ENCODE data around the gene PLEK2.

Gene PLEK2

DNA sequence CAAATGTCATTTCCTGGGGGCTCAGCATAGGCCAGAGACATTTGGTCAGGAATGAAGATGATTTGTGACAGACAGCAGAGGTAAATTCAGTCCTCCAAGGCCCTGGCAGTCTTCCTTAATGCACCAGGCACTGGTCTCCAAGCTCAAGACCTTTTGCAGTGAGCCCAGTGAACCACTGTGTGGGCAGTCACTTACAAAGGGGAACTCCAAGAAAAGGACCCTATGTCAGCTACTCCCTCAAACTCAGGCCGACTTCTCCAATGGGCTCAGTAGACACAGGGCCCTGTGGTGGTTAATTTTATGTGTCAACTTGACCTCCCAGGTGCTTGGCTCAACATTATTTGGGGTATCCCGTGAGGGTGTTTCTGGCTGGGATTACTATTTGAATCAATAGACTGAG is 29.3 kb upstream of the PLEK2 start:
- no peak for TF ChIP-seq POLR2A (IDR thresholded peaks at IDR 0.05; ENCODE audit: low read depth, low read length)
- FAIRE-seq (no peak), DNase-seq (ENCODE audit: insufficient read length, low spot score) (no peak)

GRCh38 chr14:67440513-67440912 is 28.5 kb upstream of the PLEK2 start:
- FAIRE-seq: no peak
- DNase-seq (ENCODE audit: insufficient read length, low spot score): no peak
- TF ChIP-seq POLR2A (IDR thresholded peaks at IDR 0.05; ENCODE audit: low read depth, low read length): no peak

DNA sequence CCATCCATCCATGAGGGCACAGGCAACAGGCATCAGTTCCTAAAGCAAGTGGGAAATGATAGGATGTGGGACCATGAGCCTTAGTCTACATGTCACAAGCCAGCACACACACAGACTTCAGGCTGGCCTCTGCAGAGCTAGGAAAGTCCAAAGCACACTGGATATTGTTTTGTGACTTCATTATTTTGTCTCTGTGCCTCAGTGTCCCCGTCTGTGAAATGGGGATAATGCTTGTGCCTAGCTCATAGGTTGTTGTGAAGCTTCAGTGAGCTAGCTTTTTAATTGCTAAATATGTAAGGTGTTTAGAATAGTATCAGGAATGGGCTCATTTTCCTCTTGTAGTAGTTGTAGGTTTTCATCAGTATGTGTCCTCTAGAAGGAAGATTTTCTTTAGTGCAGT is 27.0 kb upstream of the PLEK2 start:
- FAIRE-seq: no peak
- DNase-seq (ENCODE audit: insufficient read length, low spot score): no peak
- TF ChIP-seq POLR2A (IDR thresholded peaks at IDR 0.05; ENCODE audit: low read depth, low read length): no peak

- FAIRE-seq (no peak), DNase-seq (ENCODE audit: insufficient read length, low spot score) (no peak)
- TF ChIP-seq POLR2A (IDR thresholded peaks at IDR 0.05; ENCODE audit: low read depth, low read length): no peak
Measured at GRCh38 chr14:67436006-67436866, 24.3 kb upstream of the PLEK2 start.

DNA sequence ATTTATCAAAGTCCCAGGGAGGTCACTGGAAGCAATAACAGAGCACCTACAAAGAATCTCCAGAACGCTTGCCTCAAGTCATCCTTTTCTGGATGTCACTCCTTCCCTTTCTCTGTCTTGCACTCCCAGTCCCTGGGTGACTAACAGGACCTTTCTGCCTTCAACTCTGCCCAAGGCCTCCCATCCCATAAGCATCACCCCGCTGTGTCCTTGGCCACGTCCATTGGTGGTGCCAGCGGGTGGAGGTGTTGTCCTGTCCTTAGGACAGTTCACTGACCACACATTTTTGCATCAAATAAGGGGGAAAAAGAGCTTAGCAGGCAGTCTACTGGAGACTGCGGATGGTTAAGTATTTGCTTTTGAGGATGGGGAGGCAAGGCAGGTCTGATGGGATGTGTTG is 23.6 kb upstream of the PLEK2 start:
- DNase-seq (ENCODE audit: insufficient read length, low spot score) (no peak), FAIRE-seq (no peak)
- TF ChIP-seq POLR2A (IDR thresholded peaks at IDR 0.05; ENCODE audit: low read depth, low read length): no peak

DNA sequence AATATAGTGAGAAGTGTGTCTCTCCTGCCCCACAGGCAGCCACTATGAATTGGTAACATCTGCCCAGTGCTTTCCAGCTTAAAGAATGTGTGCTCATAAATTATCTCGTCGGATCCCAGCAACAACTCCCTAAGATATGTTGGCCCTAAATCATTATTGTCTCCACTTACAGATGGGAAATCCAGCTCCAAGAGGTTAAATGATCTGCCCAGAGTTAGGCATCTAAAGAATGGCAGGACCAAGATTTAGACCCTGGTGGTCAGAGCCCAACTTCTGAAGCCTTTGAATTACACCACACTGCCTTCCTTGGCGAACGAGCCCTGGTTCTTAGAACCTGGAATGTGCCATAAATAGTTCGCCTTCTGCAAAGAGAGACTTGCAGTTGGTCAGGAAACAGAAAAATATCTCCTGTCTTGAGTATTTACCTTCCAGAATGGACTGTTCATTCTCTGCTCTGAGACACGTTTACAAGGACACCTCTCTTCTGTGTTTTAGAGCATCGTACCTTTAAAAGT is 20.1 kb upstream of the PLEK2 start:
- TF ChIP-seq POLR2A (IDR thresholded peaks at IDR 0.05; ENCODE audit: low read depth, low read length): no peak
- DNase-seq (ENCODE audit: insufficient read length, low spot score) (no peak), FAIRE-seq (no peak)

- no peak for TF ChIP-seq POLR2A (IDR thresholded peaks at IDR 0.05; ENCODE audit: low read depth, low read length)
- no peak for DNase-seq (ENCODE audit: insufficient read length, low spot score)
- no peak for FAIRE-seq
Measured at GRCh38 chr14:67429510-67430205, 17.7 kb upstream of the PLEK2 start.

DNA sequence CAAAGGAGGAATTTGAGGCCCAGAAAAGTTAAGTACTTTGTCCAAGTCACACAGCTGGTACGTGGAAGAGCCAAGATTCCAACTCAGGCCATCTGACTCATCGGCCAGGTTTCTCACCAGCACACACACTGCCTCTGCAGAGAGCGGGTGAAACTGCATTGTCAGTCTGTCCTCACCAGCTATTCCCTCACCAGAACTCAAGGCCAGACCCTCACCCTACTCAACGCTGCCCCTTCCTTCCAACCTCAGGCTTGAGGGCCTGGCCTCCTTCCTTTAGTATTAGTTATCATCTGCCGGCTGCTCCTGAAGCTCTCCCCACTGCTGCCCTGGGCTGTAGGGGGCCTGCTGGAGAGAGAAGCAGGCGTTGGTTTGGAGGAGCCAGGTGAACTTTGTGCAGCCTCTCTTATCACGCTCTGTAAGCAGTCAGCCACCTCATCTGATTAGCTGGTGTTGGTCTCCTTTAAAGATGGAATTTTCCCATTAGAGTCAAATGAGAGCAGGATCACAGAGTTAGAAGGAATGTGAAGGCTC is 16.6 kb upstream of the PLEK2 start:
- no peak for DNase-seq (ENCODE audit: insufficient read length, low spot score)
- no peak for TF ChIP-seq POLR2A (IDR thresholded peaks at IDR 0.05; ENCODE audit: low read depth, low read length)
- peak; percentile 87 for FAIRE-seq

GRCh38 chr14:67426983-67427606 is 15.1 kb upstream of the PLEK2 start:
- DNase-seq (ENCODE audit: insufficient read length, low spot score): peak; percentile 61
- peak; percentile 61 for FAIRE-seq
- TF ChIP-seq POLR2A (IDR thresholded peaks at IDR 0.05; ENCODE audit: low read depth, low read length): no peak

DNA sequence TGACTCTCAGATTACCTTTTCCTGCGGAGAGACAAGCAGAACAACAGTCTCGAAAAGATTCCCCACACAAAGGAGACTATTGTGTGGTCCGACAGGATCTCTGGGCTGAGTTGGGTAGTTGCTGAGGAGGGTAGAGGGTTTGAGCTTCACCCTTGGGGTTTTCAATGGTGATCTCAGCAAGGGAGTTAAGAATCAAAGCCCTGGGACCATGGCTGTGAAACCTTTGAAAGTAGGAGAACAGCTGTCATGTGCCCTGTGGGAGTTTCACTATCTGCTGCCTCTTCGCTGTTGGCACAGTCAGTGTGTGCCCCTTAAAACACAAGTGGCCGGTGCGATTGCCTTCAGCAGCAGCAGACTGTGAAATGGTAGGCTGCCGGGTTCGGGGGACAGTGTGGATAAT is 14.2 kb upstream of the PLEK2 start:
- no peak for DNase-seq (ENCODE audit: insufficient read length, low spot score)
- no peak for TF ChIP-seq POLR2A (IDR thresholded peaks at IDR 0.05; ENCODE audit: low read depth, low read length)
- FAIRE-seq: no peak

DNA sequence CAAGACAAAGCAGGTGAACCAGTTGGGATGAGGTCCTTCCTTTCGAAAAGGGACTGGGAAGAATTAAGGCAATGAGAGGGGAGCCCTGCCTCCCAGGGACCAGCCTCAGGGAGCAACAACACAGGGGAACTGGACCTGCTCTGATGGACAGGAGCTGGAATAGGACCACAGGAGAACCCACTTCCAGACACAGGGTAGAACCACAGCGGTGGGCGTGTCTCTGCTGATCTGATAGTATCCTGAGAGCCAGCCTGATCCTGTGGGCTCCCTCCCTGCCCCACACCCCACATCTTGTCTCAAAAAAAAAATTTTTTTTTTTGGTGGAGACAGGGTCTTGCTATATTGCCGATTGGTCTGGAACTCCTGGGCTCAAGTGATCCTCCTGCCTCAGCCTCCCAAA is 13.6 kb upstream of the PLEK2 start:
- TF ChIP-seq POLR2A (IDR thresholded peaks at IDR 0.05; ENCODE audit: low read depth, low read length): no peak
- FAIRE-seq (no peak), DNase-seq (ENCODE audit: insufficient read length, low spot score) (no peak)

- no peak for FAIRE-seq
- no peak for TF ChIP-seq POLR2A (IDR thresholded peaks at IDR 0.05; ENCODE audit: low read depth, low read length)
- no peak for DNase-seq (ENCODE audit: insufficient read length, low spot score)
Measured at GRCh38 chr14:67424539-67424938, 12.6 kb upstream of the PLEK2 start.

DNA sequence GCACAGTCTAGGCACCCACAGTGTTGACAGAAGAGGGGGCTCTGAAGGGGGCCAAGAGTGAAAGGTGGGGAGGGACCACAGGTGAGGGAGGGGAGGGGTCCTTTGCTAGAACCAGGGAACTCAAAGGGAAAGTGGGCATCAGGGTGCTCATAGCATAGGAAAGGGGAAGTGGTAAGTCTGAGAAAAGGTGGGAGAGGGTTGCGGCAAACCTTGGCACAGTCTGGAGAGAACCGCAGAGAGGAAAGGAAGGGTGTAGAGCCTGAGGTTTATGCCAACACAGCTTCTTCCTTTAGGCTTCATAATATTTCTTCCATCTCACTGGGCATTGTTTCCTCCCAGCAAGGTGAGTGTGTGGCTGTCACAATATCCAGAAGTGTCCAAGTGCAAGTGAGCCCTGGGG is 11.5 kb upstream of the PLEK2 start:
- FAIRE-seq (no peak), DNase-seq (ENCODE audit: insufficient read length, low spot score) (no peak)
- no peak for TF ChIP-seq POLR2A (IDR thresholded peaks at IDR 0.05; ENCODE audit: low read depth, low read length)
